Suprapubic skin (tissue), 3 donors: ENCODE results near the gene CD274.

Experiments
- POLR2A ChIP-seq, 2 donors: fragments of 450-650 bp; IDR thresholded peaks; one replicate each; pipeline ENCODE4 v1.6.1; 2017; ENCODE audit warnings: antibody characterized with exemption in 2 of 2, mild to moderate bottlenecking in 2 of 2, moderate library complexity in 2 of 2
- TF ChIP-seq, protein P1 (sequence below), 2 donors: fragments of 200-600 bp in 1 of 2; fragments of 450-650 bp in 1 of 2; sonication (generic) in 1 of 2; IDR thresholded peaks; one replicate each; pipeline ENCODE4 v1.5.1; 2016 to 2019; ENCODE audit warnings: antibody characterized with exemption in 2 of 2, mild to moderate bottlenecking in 1 of 2, moderate library complexity in 1 of 2

GRCh38 chr9:5511476-5511875, 61.1 kb downstream of the CD274 start:
- TF ChIP-seq, protein P1, sequence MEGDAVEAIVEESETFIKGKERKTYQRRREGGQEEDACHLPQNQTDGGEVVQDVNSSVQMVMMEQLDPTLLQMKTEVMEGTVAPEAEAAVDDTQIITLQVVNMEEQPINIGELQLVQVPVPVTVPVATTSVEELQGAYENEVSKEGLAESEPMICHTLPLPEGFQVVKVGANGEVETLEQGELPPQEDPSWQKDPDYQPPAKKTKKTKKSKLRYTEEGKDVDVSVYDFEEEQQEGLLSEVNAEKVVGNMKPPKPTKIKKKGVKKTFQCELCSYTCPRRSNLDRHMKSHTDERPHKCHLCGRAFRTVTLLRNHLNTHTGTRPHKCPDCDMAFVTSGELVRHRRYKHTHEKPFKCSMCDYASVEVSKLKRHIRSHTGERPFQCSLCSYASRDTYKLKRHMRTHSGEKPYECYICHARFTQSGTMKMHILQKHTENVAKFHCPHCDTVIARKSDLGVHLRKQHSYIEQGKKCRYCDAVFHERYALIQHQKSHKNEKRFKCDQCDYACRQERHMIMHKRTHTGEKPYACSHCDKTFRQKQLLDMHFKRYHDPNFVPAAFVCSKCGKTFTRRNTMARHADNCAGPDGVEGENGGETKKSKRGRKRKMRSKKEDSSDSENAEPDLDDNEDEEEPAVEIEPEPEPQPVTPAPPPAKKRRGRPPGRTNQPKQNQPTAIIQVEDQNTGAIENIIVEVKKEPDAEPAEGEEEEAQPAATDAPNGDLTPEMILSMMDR (IDR thresholded peaks at IDR 0.05) = no peak
- TF ChIP-seq POLR2A (IDR thresholded peaks at IDR 0.05) = no peak
